HG03045 (cell line): ENCODE results near the gene DESI2.

Source experiments
- ATAC-seq: cut with Tn5 transposase; IDR thresholded peaks from one replicate; pipeline ENCODE4 v1.9.1; 2021; ENCODE audit warnings: mild to moderate bottlenecking, moderate library complexity; ENCODE audit not compliant: unreplicated experiment

Gene DESI2

GRCh38 chr1:244652623-244653438, at the start of gene DESI2:
DESI2 (plus strand) TSS chr1:244653126; CDS start chr1:244653314, 188 bp downstream.
- ATAC-seq = peak; percentile 97

GRCh38 chr1:244603498-244603897, 49.4 kb upstream of the DESI2 start:
- ATAC-seq = no peak

- ATAC-seq = no peak
These were observed 47.0 kb upstream of the DESI2 start for GRCh38 chr1:244605835-244606370.

GRCh38 chr1:244614113-244614836, 38.7 kb upstream of the DESI2 start:
- no peak for ATAC-seq

GRCh38 chr1:244614879-244615278, 38.0 kb upstream of the DESI2 start:
- no peak for ATAC-seq

GRCh38 chr1:244615301-244615700, 37.6 kb upstream of the DESI2 start:
- ATAC-seq = no peak

GRCh38 chr1:244626709-244627108, 26.2 kb upstream of the DESI2 start:
- no peak for ATAC-seq

- no peak for ATAC-seq
These were observed 24.1 kb upstream of the DESI2 start for GRCh38 chr1:244628789-244629188.

GRCh38 chr1:244633140-244633539, 19.8 kb upstream of the DESI2 start:
- no peak for ATAC-seq

GRCh38 chr1:244634546-244634945, 18.4 kb upstream of the DESI2 start:
- no peak for ATAC-seq

- no peak for ATAC-seq
These were observed 16.3 kb upstream of the DESI2 start for GRCh38 chr1:244636488-244637259.

- no peak for ATAC-seq
These were observed 13.4 kb upstream of the DESI2 start for GRCh38 chr1:244639561-244639960.

GRCh38 chr1:244640917-244641316, 12.0 kb upstream of the DESI2 start:
- no peak for ATAC-seq

GRCh38 chr1:244642526-244642925, 10.4 kb upstream of the DESI2 start:
- no peak for ATAC-seq

- no peak for ATAC-seq
These were observed 9.9 kb upstream of the DESI2 start for GRCh38 chr1:244642988-244643387.

GRCh38 chr1:244645414-244645813, 7.5 kb upstream of the DESI2 start:
- no peak for ATAC-seq

GRCh38 chr1:244645890-244646289, 7.0 kb upstream of the DESI2 start:
- no peak for ATAC-seq

- no peak for ATAC-seq
These were observed 5.1 kb upstream of the DESI2 start for GRCh38 chr1:244647819-244648218.

GRCh38 chr1:244651956-244652622, 837 bp upstream of the DESI2 start:
- no peak for ATAC-seq

- no peak for ATAC-seq
These were observed 647 bp downstream of the DESI2 start for GRCh38 chr1:244653439-244654107.
